PC-3 (cell line): ENCODE results near the gene DPF3. TPM values are rescaled to one million over a fixed set of nuclear protein-coding genes. Genes with fewer than 3 reads are reported as not detected.

Experiments used
- ATAC-seq: fragments of 200-7000 bp; cut with Tn5 transposase; 2 replicates; pipeline ENCODE4 v1.9.1; 2020; ENCODE audit warnings: mild to moderate bottlenecking, moderate library complexity
- BruUV-seq: library from RNA; stranded (reverse); fragments of 400-500 nt; replicated peaks from 2 replicates; lab custom pipeline; 2021; lab: Mats Ljungman, UMichigan
- CTCF ChIA-PET: fragments of 300-600 bp; sonication (Branson Sonifier 250); formaldehyde crosslinking; loops from one replicate; lab custom pipeline; 2022; ENCODE audit warnings: antibody characterized with exemption; lab: Charles Lee
- POLR2A ChIA-PET: fragments of 300-600 bp; sonication (Branson Sonifier 250); formaldehyde crosslinking; loops from one replicate; lab custom pipeline; 2022; ENCODE audit warnings: antibody characterized with exemption; ENCODE audit not compliant: unreplicated experiment; lab: Charles Lee
- DNase-seq: peaks from one replicate; pipeline ENCODE4 v3.0.0-alpha.2; 2015
- H2AFZ ChIP-seq: fragments of 300-600 bp; sonication (generic); 2 replicates; pipeline ENCODE4 v1.6.0; 2016; ENCODE audit warnings: antibody characterized with exemption, low read length
- H3F3A ChIP-seq: fragments of 300-600 bp; sonication (generic); one replicate; pipeline ENCODE4 v1.6.0; 2017; ENCODE audit warnings: antibody characterized with exemption, low read length, control low read depth, mild to moderate bottlenecking; ENCODE audit not compliant: unreplicated experiment
- H3K27ac ChIP-seq: fragments of 300-600 bp; sonication (generic); 2 replicates; pipeline ENCODE4 v1.5.1; 2016; ENCODE audit warnings: mild to moderate bottlenecking, low read length
- H3K27me3 ChIP-seq: fragments of 300-600 bp; sonication (generic); 2 replicates; pipeline ENCODE4 v1.6.1; 2016; ENCODE audit warnings: low read length, mixed read lengths
- H3K36me3 ChIP-seq: fragments of 300-600 bp; sonication (generic); 2 replicates; pipeline ENCODE4 v1.6.1; 2016; ENCODE audit warnings: low read depth, mixed run types, low read length, mixed read lengths
- H3K4me1 ChIP-seq: fragments of 300-600 bp; sonication (generic); 2 replicates; pipeline ENCODE4 v1.5.1; 2016; ENCODE audit warnings: low read length; ENCODE audit not compliant: insufficient read depth
- H3K4me2 ChIP-seq: fragments of 300-600 bp; sonication (generic); 2 replicates; pipeline ENCODE4 v1.6.0; 2016; ENCODE audit warnings: low read length
- H3K4me3 ChIP-seq: fragments of 300-600 bp; sonication (generic); 2 replicates; pipeline ENCODE4 v1.5.1; 2016; ENCODE audit warnings: mild to moderate bottlenecking, low read length, mixed read lengths
- H3K79me2 ChIP-seq: fragments of 300-600 bp; sonication (generic); 2 replicates; pipeline ENCODE4 v1.6.1; 2017; ENCODE audit warnings: low read length, mixed read lengths
- H3K9ac ChIP-seq: fragments of 300-600 bp; sonication (generic); 2 replicates; pipeline ENCODE4 v1.6.0; 2016; ENCODE audit warnings: mild to moderate bottlenecking, low read length
- H3K9me2 ChIP-seq: fragments of 300-600 bp; sonication (generic); replicated peaks from 2 replicates; pipeline ENCODE4 v1.6.1; 2016; ENCODE audit warnings: mixed run types, low read length, mixed read lengths
- H3K9me3 ChIP-seq: fragments of 300-600 bp; sonication (generic); 2 replicates; pipeline ENCODE4 v1.6.1; 2016; ENCODE audit warnings: low read length, mixed read lengths
- H4K20me1 ChIP-seq: fragments of 300-600 bp; sonication (generic); 2 replicates; pipeline ENCODE4 v1.6.1; 2016; ENCODE audit warnings: low read length, mixed read lengths
- CTCF ChIP-seq: fragments of 300-600 bp; sonication (generic); conservative IDR thresholded peaks from 2 replicates; pipeline ENCODE4 v1.5.1; 2017; ENCODE audit warnings: antibody characterized with exemption, low read depth, mild to moderate bottlenecking, low read length
- EZH2 ChIP-seq: fragments of 300-600 bp; sonication (generic); IDR thresholded peaks from one replicate; pipeline ENCODE4 v1.6.1; 2017; ENCODE audit warnings: antibody characterized with exemption, mild to moderate bottlenecking, low read length; ENCODE audit not compliant: unreplicated experiment
- EZH2phosphoT487 ChIP-seq: fragments of 300-600 bp; sonication (generic); IDR thresholded peaks from 2 replicates; pipeline ENCODE4 v1.6.1; 2018; ENCODE audit warnings: mild to moderate bottlenecking, antibody characterized with exemption, low read length, borderline replicate concordance
- intact Hi-C: fragments of 100-400 bp; cut with micrococcal nuclease; formaldehyde crosslinking; loops from 2 replicates; pipeline ENCODE4 v1.9.0; 2023
- total RNA-seq: library from RNA; depleted of rRNA; stranded (reverse); fragments of >200 nt; gene quantifications from 2 replicates; pipeline ENCODE4 v1.2.3, GENCODE V29; 2014

The DPF3 gene
- total RNA-seq, 1 experiment from 2014 or later, result 16.6 TPM

DNA sequence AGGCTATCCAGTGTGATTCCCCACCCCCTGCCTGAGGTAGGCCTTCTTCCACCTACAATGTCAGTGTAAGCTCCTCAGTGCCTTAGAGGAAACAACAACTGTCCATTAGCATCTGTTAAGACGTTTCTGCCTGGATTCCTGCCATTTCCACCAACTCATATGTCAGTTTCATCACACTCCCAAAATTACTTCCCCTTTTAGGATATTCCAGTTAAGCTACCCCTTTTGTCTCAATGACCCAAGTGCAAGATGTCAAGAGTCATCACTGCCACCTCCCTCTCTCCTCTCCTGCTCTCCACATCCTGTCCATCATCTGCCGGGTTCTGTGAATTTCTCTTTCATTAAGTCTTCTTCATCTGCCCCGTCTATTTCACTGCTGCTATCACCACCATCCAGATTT lies 189.4 kb downstream of the DPF3 start:
- ChIA-PET CTCF (no interaction called here), POLR2A (no interaction called here)
- Histone ChIP-seq H3K36me3 (0 out of 2 replicates have a peak, but pooled peaks cover 2% of the 10 kb centered on the region), H3K9me3 (no peaks in the 10 kb centered on the region), H4K20me1 (no peaks in the 10 kb centered on the region), H3K9ac (no peak overlapping the region), H3K9me2 (no peaks in the 10 kb centered on the region), H3K27me3 (no peaks in the 10 kb centered on the region), H2AFZ (no peak overlapping the region), H3K4me2 (no peak overlapping the region), H3K4me3 (no peak overlapping the region), H3K27ac (no peak overlapping the region), H3K79me2 (no peaks in the 10 kb centered on the region), H3K4me1 (peaks cover 8% of the 10 kb centered on the region), H3F3A (no peaks in the 10 kb centered on the region)
- BruUV-seq, result no TSS peak
- DNase-seq, result no peak
- no peak for ATAC-seq
- intact Hi-C loops, result no loop called here
- no peak for TF ChIP-seq EZH2phosphoT487
- no peak for TF ChIP-seq CTCF
- no peak for TF ChIP-seq EZH2

- Histone ChIP-seq H3K79me2 (no peaks in the 10 kb centered on the region), H3K4me2 (no peak overlapping the region), H3K9me2 (no peaks in the 10 kb centered on the region), H3K27ac (no peak overlapping the region), H3K4me3 (no peak overlapping the region), H4K20me1 (no peaks in the 10 kb centered on the region), H3F3A (no peaks in the 10 kb centered on the region), H3K9ac (no peak overlapping the region), H3K9me3 (no peaks in the 10 kb centered on the region), H2AFZ (no peak overlapping the region), H3K4me1 (no peaks in the 10 kb centered on the region), H3K27me3 (no peaks in the 10 kb centered on the region), H3K36me3 (no peaks in the 10 kb centered on the region)
- TF ChIP-seq CTCF (no peak), EZH2 (no peak), EZH2phosphoT487 (no peak)
- intact Hi-C loops, result no loop called here
- POLR2A ChIA-PET, result no interaction called here
- BruUV-seq, result no TSS peak
- peak; percentile 35 for ATAC-seq
- CTCF ChIA-PET, result no interaction called here
- DNase-seq, result no peak
These were observed 192.3 kb downstream of the DPF3 start for GRCh38 chr14:72701605-72702004.

DNA sequence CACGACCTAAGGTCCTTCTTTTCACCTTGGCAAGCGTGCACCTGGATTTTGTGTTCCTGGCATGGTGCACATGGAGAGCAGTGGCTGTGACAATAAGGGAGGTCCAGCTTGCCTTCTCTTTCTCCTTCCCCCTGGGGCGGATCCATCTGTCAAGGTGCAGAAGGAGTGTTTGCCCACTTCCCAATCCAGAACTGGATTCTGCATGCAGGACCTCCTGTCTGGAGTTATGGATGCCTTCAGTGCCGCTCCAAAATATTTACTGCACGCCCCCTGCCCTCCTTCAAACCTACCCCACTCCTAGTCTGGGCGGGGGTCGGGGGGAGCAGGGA lies 192.7 kb downstream of the DPF3 start:
- ChIA-PET POLR2A (no interaction called here), CTCF (no interaction called here)
- intact Hi-C loops, result no loop called here
- BruUV-seq, result no TSS peak
- no peak for DNase-seq
- TF ChIP-seq CTCF (no peak), EZH2 (no peak), EZH2phosphoT487 (no peak)
- H3K9ac ChIP-seq, result no peak overlapping the region
- no peak overlapping the region for H2AFZ ChIP-seq
- H3K36me3 ChIP-seq, result no peaks in the 10 kb centered on the region
- no peak overlapping the region for H3K4me2 ChIP-seq
- ATAC-seq, result no peak
- no peaks in the 10 kb centered on the region for H4K20me1 ChIP-seq
- no peak overlapping the region for H3K27ac ChIP-seq
- H3K9me3 ChIP-seq, result no peaks in the 10 kb centered on the region
- H3K4me3 ChIP-seq, result no peak overlapping the region
- H3K4me1 ChIP-seq, result no peaks in the 10 kb centered on the region
- no peaks in the 10 kb centered on the region for H3K79me2 ChIP-seq
- no peaks in the 10 kb centered on the region for H3K27me3 ChIP-seq
- no peaks in the 10 kb centered on the region for H3K9me2 ChIP-seq
- no peaks in the 10 kb centered on the region for H3F3A ChIP-seq
